ENCODE results near the gene WDR72. TPM values are rescaled to one million over a fixed set of nuclear protein-coding genes. Genes with fewer than 3 reads are reported as not detected.

WDR72 gene
- total RNA-seq, 4 donors from 2014 or later = 1.0 to 8.1 (median 4.6) TPM

- DNase-seq (ENCODE audit: low spot score in 2 of 2) = no peak
- intact Hi-C loops (cut with DNase I; ENCODE audit: low total_unique reads) = no loop called here
- H3K4me3 ChIP-seq (ENCODE audit: low read depth, poor library complexity, severe bottlenecking) = no peak overlapping the region
- WGBS, 2 donors = 45 to 58% methylated on average over 4 of the region's 4 CpGs
- TF ChIP-seq CTCF (IDR thresholded peaks at IDR 0.05) = no peak
- no peak for TF ChIP-seq POLR2A (IDR thresholded peaks at IDR 0.05)
Measured at GRCh38 chr15:53671545-53671944, 87.9 kb downstream of the WDR72 start.

- 81 to 85% methylated on average over 3 of the region's 3 CpGs for WGBS, 2 donors
- DNase-seq (ENCODE audit: low spot score in 2 of 2) = no peak
- intact Hi-C loops (cut with DNase I; ENCODE audit: low total_unique reads) = no loop called here
- H3K4me3 ChIP-seq (ENCODE audit: low read depth, poor library complexity, severe bottlenecking) = no peak overlapping the region
- TF ChIP-seq CTCF (IDR thresholded peaks at IDR 0.05) (no peak), POLR2A (IDR thresholded peaks at IDR 0.05) (no peak)
Measured at GRCh38 chr15:53670701-53671100, 88.8 kb downstream of the WDR72 start.

- no peak for DNase-seq (ENCODE audit: low spot score in 2 of 2)
- intact Hi-C loops (cut with DNase I; ENCODE audit: low total_unique reads) = no loop called here
- no peak overlapping the region for H3K4me3 ChIP-seq (ENCODE audit: low read depth, poor library complexity, severe bottlenecking)
- TF ChIP-seq POLR2A (IDR thresholded peaks at IDR 0.05) (no peak), CTCF (IDR thresholded peaks at IDR 0.05) (no peak)
- 54 to 57% methylated on average over 4 of the region's 4 CpGs for WGBS, 2 donors
Measured at GRCh38 chr15:53665930-53666329, 93.5 kb downstream of the WDR72 start.

- no peak for TF ChIP-seq POLR2A (IDR thresholded peaks at IDR 0.05)
- TF ChIP-seq CTCF (IDR thresholded peaks at IDR 0.05) = no peak
- WGBS, 2 donors = 32 to 36% methylated on average over 11 of the region's 11 CpGs
- DNase-seq (ENCODE audit: low spot score in 2 of 2) = no peak
- intact Hi-C loops (cut with DNase I; ENCODE audit: low total_unique reads) = no loop called here
- no peak overlapping the region for H3K4me3 ChIP-seq (ENCODE audit: low read depth, poor library complexity, severe bottlenecking)
Measured at GRCh38 chr15:53658827-53659555, 100.5 kb downstream of the WDR72 start.

GRCh38 chr15:53658255-53658654, 101.2 kb downstream of the WDR72 start:
- TF ChIP-seq CTCF (IDR thresholded peaks at IDR 0.05) (no peak), POLR2A (IDR thresholded peaks at IDR 0.05) (no peak)
- no peak for DNase-seq (ENCODE audit: low spot score in 2 of 2)

GRCh38 chr15:53648934-53649333, 110.5 kb downstream of the WDR72 start:
- WGBS, 2 donors = 92 to 93% methylated on average over 2 of the region's 2 CpGs
- intact Hi-C loops (cut with DNase I; ENCODE audit: low total_unique reads) = no loop called here
- no peak overlapping the region for H3K4me3 ChIP-seq (ENCODE audit: low read depth, poor library complexity, severe bottlenecking)
- TF ChIP-seq CTCF (IDR thresholded peaks at IDR 0.05) (no peak), POLR2A (IDR thresholded peaks at IDR 0.05) (no peak)
- DNase-seq (ENCODE audit: low spot score in 2 of 2) = no peak

More at GRCh38 chr15:53658255-53658654, 101.2 kb downstream of the WDR72 start:
- 69 to 71% methylated on average over 2 of the region's 2 CpGs for WGBS, 2 donors
- intact Hi-C loops (cut with DNase I; ENCODE audit: low total_unique reads) = no loop called here
- no peak overlapping the region for H3K4me3 ChIP-seq (ENCODE audit: low read depth, poor library complexity, severe bottlenecking)

Data from lower leg skin (tissue), 4 donors.